HEK293T (cell line): ENCODE results near the gene OGDH.

Source experiments
- ARNT ChIP-seq: fragments of 450-650 bp; IDR thresholded peaks from 2 replicates; pipeline ENCODE4 v1.6.1; 2017; ENCODE audit warnings: mild to moderate bottlenecking
- BHLHE40 ChIP-seq: fragments of 450-650 bp; IDR thresholded peaks from 2 replicates; pipeline ENCODE4 v1.6.1; 2016; ENCODE audit warnings: mild to moderate bottlenecking, moderate library complexity, borderline replicate concordance
- ELF4 ChIP-seq: fragments of 450-650 bp; IDR thresholded peaks from 2 replicates; pipeline ENCODE4 v1.6.1; 2017; ENCODE audit warnings: antibody characterized with exemption
- FOXA1 ChIP-seq: fragments of 450-650 bp; IDR thresholded peaks from 2 replicates; pipeline ENCODE4 v1.6.1; 2016; ENCODE audit warnings: mild to moderate bottlenecking
- FOXK2 ChIP-seq: fragments of 450-650 bp; IDR thresholded peaks from 2 replicates; pipeline ENCODE4 v1.6.1; 2016; ENCODE audit warnings: mild to moderate bottlenecking
- FOXM1 ChIP-seq: fragments of 450-650 bp; IDR thresholded peaks from 2 replicates; pipeline ENCODE4 v1.6.1; 2017; ENCODE audit warnings: mild to moderate bottlenecking, borderline replicate concordance
- LEF1 ChIP-seq: fragments of 450-650 bp; IDR thresholded peaks from 2 replicates; pipeline ENCODE4 v1.6.1; 2017; ENCODE audit warnings: mild to moderate bottlenecking, borderline replicate concordance
- SP1 ChIP-seq: fragments of 450-650 bp; IDR thresholded peaks from 2 replicates; pipeline ENCODE4 v1.6.1; 2017
- SUZ12 ChIP-seq: fragments of 450-650 bp; IDR thresholded peaks from 2 replicates; pipeline ENCODE4 v1.6.1; 2016; ENCODE audit warnings: mild to moderate bottlenecking
- TARDBP ChIP-seq: fragments of 450-650 bp; IDR thresholded peaks from 2 replicates; pipeline ENCODE4 v1.6.1; 2016
- ZNF384 ChIP-seq: fragments of 450-650 bp; IDR thresholded peaks from 2 replicates; pipeline ENCODE4 v1.6.1; 2016
- TF ChIP-seq, protein P1 (sequence below): fragments of 450-650 bp; IDR thresholded peaks from 2 replicates; pipeline ENCODE4 v1.6.1; 2016

GRCh38 chr7:44563171-44563679 is 43.2 kb upstream of the OGDH start:
- TF ChIP-seq FOXM1 (no peak), BHLHE40 (no peak), TARDBP (no peak), ARNT (no peak), LEF1 (no peak), FOXK2 (no peak), FOXA1 (no peak), SUZ12 (no peak), SP1 (no peak), ELF4 (no peak), ZNF384 (no peak)
- TF ChIP-seq, protein P1, sequence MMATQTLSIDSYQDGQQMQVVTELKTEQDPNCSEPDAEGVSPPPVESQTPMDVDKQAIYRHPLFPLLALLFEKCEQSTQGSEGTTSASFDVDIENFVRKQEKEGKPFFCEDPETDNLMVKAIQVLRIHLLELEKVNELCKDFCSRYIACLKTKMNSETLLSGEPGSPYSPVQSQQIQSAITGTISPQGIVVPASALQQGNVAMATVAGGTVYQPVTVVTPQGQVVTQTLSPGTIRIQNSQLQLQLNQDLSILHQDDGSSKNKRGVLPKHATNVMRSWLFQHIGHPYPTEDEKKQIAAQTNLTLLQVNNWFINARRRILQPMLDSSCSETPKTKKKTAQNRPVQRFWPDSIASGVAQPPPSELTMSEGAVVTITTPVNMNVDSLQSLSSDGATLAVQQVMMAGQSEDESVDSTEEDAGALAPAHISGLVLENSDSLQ = no peak
